HEK293 (cell line): Measurements from ENCODE around the gene APOO.
"Not testable (repeated sequence)": the region's sequence is repeated elsewhere in the genome, so short reads cannot be mapped to it uniquely, and the experiment has no call there.

Experiments used
- REPIN1 ChIP-seq: fragments of 450-650 bp; formaldehyde crosslinking; IDR thresholded peaks from 2 replicates; pipeline ENCODE4 v1.5.1; 2017; ENCODE audit warnings: missing biosample characterization, missing genetic modification characterization, low read depth
- REST ChIP-seq: fragments of 450-650 bp; formaldehyde crosslinking; IDR thresholded peaks from 2 replicates; pipeline ENCODE4 v1.5.1; 2016; ENCODE audit warnings: missing biosample characterization, missing genetic modification characterization
- ZFP3 ChIP-seq: fragments of 450-650 bp; formaldehyde crosslinking; IDR thresholded peaks from 2 replicates; pipeline ENCODE4 v1.5.1; 2016; ENCODE audit warnings: low read depth, missing biosample characterization, missing genetic modification characterization
- ZNF274 ChIP-seq, 2 experiments: fragments of 200-500 bp in 1 of 2; fragments of 450-650 bp in 1 of 2; sonication (Bioruptor generic) in 1 of 2; formaldehyde crosslinking in 1 of 2; IDR thresholded peaks; 2 replicates each; pipeline versions ENCODE4 v1.5.1 to v1.6.1; 2014 to 2016; ENCODE audit warnings: borderline replicate concordance in 1 of 2, inconsistent platforms in 1 of 2, low read length in 1 of 2, missing biosample characterization in 1 of 2, missing genetic modification characterization in 1 of 2
- ZNF514 ChIP-seq: fragments of 450-650 bp; formaldehyde crosslinking; IDR thresholded peaks from 2 replicates; pipeline ENCODE4 v1.5.1; 2016; ENCODE audit warnings: missing biosample characterization, missing genetic modification characterization
- TF ChIP-seq, protein P1 (sequence below): fragments of 450-650 bp; formaldehyde crosslinking; IDR thresholded peaks from 2 replicates; pipeline ENCODE4 v1.5.1; 2016; ENCODE audit warnings: missing biosample characterization, missing genetic modification characterization, low read depth
- TF ChIP-seq, protein P2 (sequence below): fragments of 450-650 bp; formaldehyde crosslinking; IDR thresholded peaks from 2 replicates; pipeline ENCODE4 v1.5.1; 2016; ENCODE audit warnings: missing biosample characterization, missing genetic modification characterization

- TF ChIP-seq, protein P1, sequence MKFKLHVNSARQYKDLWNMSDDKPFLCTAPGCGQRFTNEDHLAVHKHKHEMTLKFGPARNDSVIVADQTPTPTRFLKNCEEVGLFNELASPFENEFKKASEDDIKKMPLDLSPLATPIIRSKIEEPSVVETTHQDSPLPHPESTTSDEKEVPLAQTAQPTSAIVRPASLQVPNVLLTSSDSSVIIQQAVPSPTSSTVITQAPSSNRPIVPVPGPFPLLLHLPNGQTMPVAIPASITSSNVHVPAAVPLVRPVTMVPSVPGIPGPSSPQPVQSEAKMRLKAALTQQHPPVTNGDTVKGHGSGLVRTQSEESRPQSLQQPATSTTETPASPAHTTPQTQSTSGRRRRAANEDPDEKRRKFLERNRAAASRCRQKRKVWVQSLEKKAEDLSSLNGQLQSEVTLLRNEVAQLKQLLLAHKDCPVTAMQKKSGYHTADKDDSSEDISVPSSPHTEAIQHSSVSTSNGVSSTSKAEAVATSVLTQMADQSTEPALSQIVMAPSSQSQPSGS (tag by site-specific recombination), result not testable (repeated sequence)
- TF ChIP-seq, protein P2, sequence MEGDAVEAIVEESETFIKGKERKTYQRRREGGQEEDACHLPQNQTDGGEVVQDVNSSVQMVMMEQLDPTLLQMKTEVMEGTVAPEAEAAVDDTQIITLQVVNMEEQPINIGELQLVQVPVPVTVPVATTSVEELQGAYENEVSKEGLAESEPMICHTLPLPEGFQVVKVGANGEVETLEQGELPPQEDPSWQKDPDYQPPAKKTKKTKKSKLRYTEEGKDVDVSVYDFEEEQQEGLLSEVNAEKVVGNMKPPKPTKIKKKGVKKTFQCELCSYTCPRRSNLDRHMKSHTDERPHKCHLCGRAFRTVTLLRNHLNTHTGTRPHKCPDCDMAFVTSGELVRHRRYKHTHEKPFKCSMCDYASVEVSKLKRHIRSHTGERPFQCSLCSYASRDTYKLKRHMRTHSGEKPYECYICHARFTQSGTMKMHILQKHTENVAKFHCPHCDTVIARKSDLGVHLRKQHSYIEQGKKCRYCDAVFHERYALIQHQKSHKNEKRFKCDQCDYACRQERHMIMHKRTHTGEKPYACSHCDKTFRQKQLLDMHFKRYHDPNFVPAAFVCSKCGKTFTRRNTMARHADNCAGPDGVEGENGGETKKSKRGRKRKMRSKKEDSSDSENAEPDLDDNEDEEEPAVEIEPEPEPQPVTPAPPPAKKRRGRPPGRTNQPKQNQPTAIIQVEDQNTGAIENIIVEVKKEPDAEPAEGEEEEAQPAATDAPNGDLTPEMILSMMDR (tag by site-specific recombination), result not testable (repeated sequence)
- TF ChIP-seq ZNF274 (IDR thresholded peaks at IDR 0.05; ENCODE audit: low read length); ZNF274 (tag by site-specific recombination; IDR thresholded peaks at IDR 0.05; ENCODE audit: borderline replicate concordance); ZFP3 (tag by site-specific recombination); ZNF514; REPIN1 (tag by site-specific recombination); REST (tag by site-specific recombination): not testable (repeated sequence)
These were observed 12.7 kb downstream of the APOO start for GRCh38 chrX:23894993-23895392.
